Psoas muscle (tissue), 8 donors: ENCODE data around the gene NR2C2. TPM values are rescaled to one million over a fixed set of nuclear protein-coding genes. Genes with fewer than 3 reads are reported as not detected.

ENCODE experiments used
- ATAC-seq, 4 donors: fragments of 200-7000 bp; cut with Tn5 transposase; one replicate each; pipeline ENCODE4 v1.9.1; 2020; ENCODE audit warnings: moderate library complexity in 3 of 4, mild to moderate bottlenecking in 2 of 4
- DNase-seq, 2 donors: peaks; one replicate each; pipeline ENCODE4 v3.0.0-alpha.2; 2020
- H3K27ac ChIP-seq: fragments of 200-600 bp; one replicate; pipeline ENCODE4 v1.8.0; 2022
- H3K27me3 ChIP-seq, 3 donors: fragments of 200-600 bp in 1 of 3; one replicate each; pipeline versions ENCODE4 v1.6.1 to v1.8.0; 2013 to 2022; ENCODE audit warnings: low read length in 2 of 3, mild to moderate bottlenecking in 2 of 3, moderate library complexity in 1 of 3; ENCODE audit not compliant: insufficient read depth in 3 of 3
- H3K36me3 ChIP-seq, 2 donors: fragments of 200-600 bp in 1 of 2; one replicate each; pipeline versions ENCODE4 v1.6.1 to v1.8.0; 2013 to 2022; ENCODE audit warnings: low read depth in 1 of 2, mild to moderate bottlenecking in 1 of 2, moderate library complexity in 1 of 2; ENCODE audit not compliant: insufficient read depth in 1 of 2
- H3K4me1 ChIP-seq: fragments of 200-600 bp; one replicate; pipeline ENCODE4 v1.8.0; 2022
- H3K4me3 ChIP-seq: fragments of 200-600 bp; one replicate; pipeline ENCODE4 v1.8.0; 2022; ENCODE audit warnings: mild to moderate bottlenecking
- H3K9me3 ChIP-seq: fragments of 200-600 bp; one replicate; pipeline ENCODE4 v1.8.0; 2022
- WGBS, 3 donors: extraction: QIAGEN DNeasy Blood & Tissue Kit; methylation state at CpG; one replicate each; pipeline versions ENCODE4 v1.1.6 to v1.1.7; 2013; 5-methylcytosine and 5-hydroxymethylcytosine counted together
- intact Hi-C, 2 donors: fragments of 100-400 bp; cut with DNase I; formaldehyde crosslinking; loops; one replicate each; pipeline versions ENCODE4 v1.11.0 to v1.14.2; 2022
- polyA plus RNA-seq, 3 donors: library from polyadenylated mRNA; stranded (reverse); fragments of 200-250 nt; gene quantifications; one replicate each; pipeline ENCODE4 v1.2.3, GENCODE V29; 2013
- total RNA-seq, 4 donors: library from RNA; stranded (reverse); fragmentation: NEBNext Ultra II Directional in 2 of 4; extraction: Animal tissue kit (Norgen Biotek cat#: 25700) in 2 of 4; gene quantifications; one replicate each; pipeline versions ENCODE4 v1.2.1 to v1.2.4, GENCODE V29; 2021 to 2023
- TF ChIP-seq, protein P1 (sequence below): fragments of 200-600 bp; IDR thresholded peaks from one replicate; pipeline ENCODE4 v1.8.0; 2022; ENCODE audit warnings: antibody characterized with exemption
- donor health status: healthy with polysubstance abuse.
- donor health status: DM: no; HTN: no; CAD: no; lungs with moderate emphysema.
- donor health status: Bipolar disorder and iron deficiency.
- donor health status: healthy.
- donor health status: DM: yes; HTN: yes; CAD: no.
- donor health status: DM: no; HTN: no; CAD: no.
- donor health status: DM: no; HTN: no; CAD: no.
- donor health status: DM: yes; HTN: yes; CAD: no.

Gene NR2C2
- total and polyA plus RNA-seq, 7 donors = 8.7 to 37.1 (median 28.3) TPM

DNA sequence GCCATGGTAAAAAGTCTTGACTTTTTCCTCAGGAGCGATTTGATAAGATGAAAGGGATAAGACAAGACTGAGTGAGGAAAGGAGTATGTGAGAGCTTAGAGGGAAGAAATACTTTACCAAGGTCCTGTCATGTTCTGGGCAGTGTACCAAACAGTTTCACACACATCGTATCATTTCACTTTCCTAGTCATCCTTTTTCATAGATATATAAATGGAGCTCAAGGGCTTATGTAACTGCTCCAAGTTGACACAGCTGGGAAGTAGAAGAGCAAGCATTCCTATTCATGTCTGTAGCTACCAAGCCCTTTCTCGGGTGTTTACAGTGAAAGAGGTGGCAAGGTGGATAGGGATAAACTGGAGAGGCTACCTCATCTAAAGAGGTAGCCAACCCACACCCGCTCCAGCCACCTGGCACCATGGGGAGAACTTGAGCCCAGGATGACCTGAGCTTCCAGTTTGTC, 60.3 kb downstream of the NR2C2 start:
- H3K27ac ChIP-seq = peak overlapping the region; percentile 83
- H3K4me3 ChIP-seq = peak overlapping the region; percentile 15

DNA sequence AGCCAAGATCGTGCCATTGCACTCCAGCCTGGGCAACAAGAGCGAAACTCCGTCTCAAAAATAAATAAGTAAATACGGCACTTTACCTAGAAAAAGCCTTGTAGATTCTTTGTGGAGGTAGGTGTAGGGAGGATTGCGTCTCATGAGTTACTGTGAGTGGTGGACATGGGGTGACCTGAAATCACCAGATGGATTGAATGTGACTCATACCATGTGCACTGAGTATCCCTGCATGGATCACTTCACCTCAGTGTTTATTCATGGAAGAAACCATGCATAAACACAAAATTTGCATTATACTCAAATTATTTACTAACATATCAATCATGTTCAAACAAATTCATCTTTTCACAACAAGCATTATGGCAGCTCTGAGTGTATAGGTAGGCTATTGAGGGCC, 61.8 kb downstream of the NR2C2 start:
- intact Hi-C loops = loop anchor here in 1 of 2 donors (5.0 kb wide), 1 partner anchor 62 kb away; the partner anchor contains the start of gene NR2C2
- Histone ChIP-seq H3K36me3 (peaks cover 3 to 39% of the 10 kb centered on the region in 2 donors), H3K27ac (no peak overlapping the region), H3K4me1 (peaks cover 16% of the 10 kb centered on the region), H3K4me3 (no peak overlapping the region), H3K9me3 (no peaks in the 10 kb centered on the region), H3K27me3 (no peaks in the 10 kb centered on the region)
- DNase-seq (no peak), ATAC-seq (no peak)
- TF ChIP-seq, protein P1, sequence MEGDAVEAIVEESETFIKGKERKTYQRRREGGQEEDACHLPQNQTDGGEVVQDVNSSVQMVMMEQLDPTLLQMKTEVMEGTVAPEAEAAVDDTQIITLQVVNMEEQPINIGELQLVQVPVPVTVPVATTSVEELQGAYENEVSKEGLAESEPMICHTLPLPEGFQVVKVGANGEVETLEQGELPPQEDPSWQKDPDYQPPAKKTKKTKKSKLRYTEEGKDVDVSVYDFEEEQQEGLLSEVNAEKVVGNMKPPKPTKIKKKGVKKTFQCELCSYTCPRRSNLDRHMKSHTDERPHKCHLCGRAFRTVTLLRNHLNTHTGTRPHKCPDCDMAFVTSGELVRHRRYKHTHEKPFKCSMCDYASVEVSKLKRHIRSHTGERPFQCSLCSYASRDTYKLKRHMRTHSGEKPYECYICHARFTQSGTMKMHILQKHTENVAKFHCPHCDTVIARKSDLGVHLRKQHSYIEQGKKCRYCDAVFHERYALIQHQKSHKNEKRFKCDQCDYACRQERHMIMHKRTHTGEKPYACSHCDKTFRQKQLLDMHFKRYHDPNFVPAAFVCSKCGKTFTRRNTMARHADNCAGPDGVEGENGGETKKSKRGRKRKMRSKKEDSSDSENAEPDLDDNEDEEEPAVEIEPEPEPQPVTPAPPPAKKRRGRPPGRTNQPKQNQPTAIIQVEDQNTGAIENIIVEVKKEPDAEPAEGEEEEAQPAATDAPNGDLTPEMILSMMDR = no peak
- 98 to 99% (median 99%) methylated on average over 5 of the region's 5 CpGs for WGBS, 3 donors

More for the DNA sequence above, 60.3 kb downstream of the NR2C2 start:
- TF ChIP-seq, protein P1 = no peak
- DNase-seq (peak in 1 of 2 donors; percentile 55), ATAC-seq (peak; percentile 89 to 95 (median 91))
- H3K4me1 ChIP-seq = peaks cover 16% of the 10 kb centered on the region
- intact Hi-C loops = loop anchor here in 1 of 2 donors (5.0 kb wide), 1 partner anchor 60 kb away; the partner anchor contains the start of gene NR2C2
- WGBS, 3 donors = 28 to 40% (median 31%) methylated on average over 4 of the region's 4 CpGs
- no peaks in the 10 kb centered on the region for H3K9me3 ChIP-seq
- peaks cover 0 to 32% of the 10 kb centered on the region in 2 donors for H3K36me3 ChIP-seq
- H3K27me3 ChIP-seq = no peaks in the 10 kb centered on the region

DNA sequence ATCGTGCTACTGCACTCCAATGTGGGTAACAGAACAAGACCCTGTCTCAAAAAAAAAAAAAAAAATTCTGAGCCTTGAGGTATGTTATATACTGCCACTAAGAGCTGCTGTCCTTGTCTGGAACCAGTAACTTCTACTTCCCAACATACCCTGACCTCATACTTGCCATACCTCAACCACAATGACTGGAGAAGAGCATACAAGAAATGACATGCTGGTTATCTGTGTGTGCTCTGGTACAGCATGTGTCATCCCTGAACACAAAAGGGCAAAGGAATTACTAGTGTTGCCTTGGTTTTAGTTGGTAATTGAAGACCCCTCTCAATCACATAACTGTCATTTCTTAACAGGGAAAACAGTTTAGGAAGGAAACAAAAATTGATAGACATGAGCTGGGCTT, 63.3 kb downstream of the NR2C2 start:
- Histone ChIP-seq H3K4me3 (no peak overlapping the region), H3K36me3 (peaks cover 3 to 35% of the 10 kb centered on the region in 2 donors), H3K9me3 (no peaks in the 10 kb centered on the region), H3K27ac (peak overlapping the region; percentile 66), H3K27me3 (no peaks in the 10 kb centered on the region), H3K4me1 (peaks cover 16% of the 10 kb centered on the region)
- no peak for ATAC-seq
- 98 to 100% (median 100%) methylated on average over 1 of the region's 1 CpG for WGBS, 3 donors
- DNase-seq = no peak
- intact Hi-C loops = no loop called here
- TF ChIP-seq, protein P1 = no peak

DNA sequence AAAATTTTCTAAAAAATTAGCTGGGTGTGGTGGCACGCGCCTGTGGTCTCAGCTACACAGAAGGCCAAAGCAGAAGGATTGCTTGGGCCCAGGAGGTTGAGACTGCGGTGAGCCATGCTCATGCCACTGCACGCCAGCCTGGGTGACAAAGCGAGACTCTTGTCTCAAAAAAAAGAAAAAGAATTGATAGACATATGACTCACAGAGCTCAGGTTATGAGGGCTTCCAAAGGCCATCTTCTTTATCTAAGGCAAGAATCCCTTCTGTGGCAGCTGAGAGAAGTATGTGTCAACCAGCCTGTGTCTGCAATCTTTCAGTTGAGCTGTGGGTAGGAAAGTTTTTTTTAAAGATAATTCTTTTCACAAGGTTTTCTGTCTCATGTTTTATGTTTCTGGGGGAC, 63.8 kb downstream of the NR2C2 start:
- Histone ChIP-seq H3K9me3 (no peaks in the 10 kb centered on the region), H3K27ac (peak overlapping the region; percentile 66), H3K36me3 (peaks cover 3 to 33% of the 10 kb centered on the region in 2 donors), H3K4me1 (peaks cover 16% of the 10 kb centered on the region), H3K27me3 (no peaks in the 10 kb centered on the region), H3K4me3 (no peak overlapping the region)
- 90 to 96% (median 93%) methylated on average over 5 of the region's 5 CpGs for WGBS, 3 donors
- intact Hi-C loops = no loop called here
- TF ChIP-seq, protein P1 = no peak
- DNase-seq (no peak), ATAC-seq (peak; percentile 7 to 36 (median 35))
